Cerebellar cortex (tissue), 1 donor: ENCODE measurements around the gene ARF3.

Source experiments
- DNase-seq: peaks from one replicate; pipeline ENCODE4 v3.0.0-alpha.2; 2015; ENCODE audit warnings: low spot score

The ARF3 gene

GRCh38 chr12:48981757-48982157 is 24.5 kb upstream of the ARF3 start:
- DNase-seq = no peak

- DNase-seq = no peak
These were observed 23.9 kb upstream of the ARF3 start for GRCh38 chr12:48980953-48981756.

GRCh38 chr12:48980389-48980952 is 23.2 kb upstream of the ARF3 start:
- DNase-seq = no peak

DNA sequence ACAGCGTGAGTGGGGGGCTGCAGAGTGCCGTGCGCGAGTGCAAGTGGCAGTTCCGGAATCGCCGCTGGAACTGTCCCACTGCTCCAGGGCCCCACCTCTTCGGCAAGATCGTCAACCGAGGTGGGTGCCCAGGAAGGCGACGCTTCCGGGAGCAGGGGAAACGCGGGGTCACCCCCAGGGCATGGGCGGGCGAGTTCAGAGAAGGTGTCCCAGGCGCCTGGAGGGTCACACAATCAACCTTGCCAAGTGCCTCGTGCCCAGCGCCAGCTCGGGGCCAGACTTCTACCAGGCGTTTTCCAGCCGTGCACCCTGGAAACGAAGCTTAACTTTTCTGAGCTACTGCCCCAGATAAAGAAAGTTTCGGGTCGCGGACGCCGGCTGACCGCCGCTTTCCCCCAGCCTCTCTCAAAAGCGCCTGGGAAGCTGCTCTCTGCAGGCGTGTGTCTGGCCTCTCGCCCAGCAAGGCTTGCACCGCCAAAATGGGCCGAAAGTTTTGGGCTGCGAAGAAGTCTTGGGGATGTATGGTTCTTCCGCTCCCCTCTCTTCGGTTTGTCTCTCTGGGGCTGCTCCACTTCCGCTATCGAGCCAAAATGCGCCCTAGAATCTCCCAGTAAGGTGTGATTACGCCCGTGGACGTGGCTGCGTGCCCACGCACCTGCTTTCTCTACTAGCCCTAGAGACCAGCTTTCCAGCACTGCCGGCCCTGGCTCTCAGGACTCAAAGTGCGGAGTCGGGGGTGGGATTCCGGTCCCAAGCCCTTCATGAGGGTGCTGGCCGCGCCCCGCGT is 22.5 kb upstream of the ARF3 start:
- no peak for DNase-seq

- DNase-seq = no peak
These were observed 21.7 kb upstream of the ARF3 start for GRCh38 chr12:48978741-48979601.

- DNase-seq = no peak
These were observed 21.0 kb upstream of the ARF3 start, which contains the start of gene WNT1 for GRCh38 chr12:48978291-48978740. Gene WNT1, plus strand, starts transcription at chr12:48978322. Its CDS starts 329 bp downstream, at chr12:48978651.

DNA sequence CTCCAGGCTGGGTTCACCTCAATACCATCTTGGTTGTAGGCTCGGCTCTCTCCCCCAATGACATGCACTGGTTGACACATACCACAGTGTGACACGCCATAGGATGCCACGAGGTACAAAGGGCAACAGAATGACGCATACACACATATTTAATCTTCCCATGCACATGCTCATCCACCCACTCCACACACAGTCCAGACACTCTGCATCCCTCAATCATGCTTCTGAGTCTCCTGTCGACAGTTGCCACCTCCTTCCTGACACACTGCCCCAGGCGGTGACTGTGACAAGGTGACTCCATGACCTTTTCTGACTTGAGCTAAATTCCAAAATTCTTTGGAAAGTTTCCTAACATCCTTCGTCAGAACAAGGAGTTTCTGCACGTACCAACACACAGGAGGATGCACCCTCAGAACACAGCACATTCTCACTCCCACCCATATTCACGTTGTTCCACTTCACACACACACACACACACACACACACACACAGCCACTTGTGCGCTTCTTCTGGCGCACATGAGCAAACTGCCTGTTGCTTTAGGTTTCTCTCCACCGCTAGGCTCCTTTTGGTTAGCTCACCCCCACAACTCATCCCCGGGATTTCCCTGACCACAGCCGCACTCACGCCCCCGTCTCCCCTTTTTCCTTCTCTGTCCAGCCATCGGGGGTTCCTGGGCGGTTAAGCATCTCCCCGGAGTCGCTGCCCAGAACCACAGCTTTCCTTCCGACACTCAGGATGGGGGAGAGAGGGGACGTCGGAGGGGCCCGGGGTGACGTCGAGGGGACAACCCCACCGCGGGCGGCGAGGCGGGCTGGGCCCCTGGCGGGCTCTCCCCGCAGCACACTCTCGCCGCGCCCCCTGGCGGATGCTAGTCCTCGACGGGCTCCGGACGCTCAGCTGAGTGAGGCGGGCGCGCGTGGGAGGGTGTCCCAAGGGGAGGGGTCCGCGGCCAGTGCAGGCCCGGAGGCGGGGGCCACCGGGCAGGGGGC is 20.3 kb upstream of the ARF3 start:
- no peak for DNase-seq

DNA sequence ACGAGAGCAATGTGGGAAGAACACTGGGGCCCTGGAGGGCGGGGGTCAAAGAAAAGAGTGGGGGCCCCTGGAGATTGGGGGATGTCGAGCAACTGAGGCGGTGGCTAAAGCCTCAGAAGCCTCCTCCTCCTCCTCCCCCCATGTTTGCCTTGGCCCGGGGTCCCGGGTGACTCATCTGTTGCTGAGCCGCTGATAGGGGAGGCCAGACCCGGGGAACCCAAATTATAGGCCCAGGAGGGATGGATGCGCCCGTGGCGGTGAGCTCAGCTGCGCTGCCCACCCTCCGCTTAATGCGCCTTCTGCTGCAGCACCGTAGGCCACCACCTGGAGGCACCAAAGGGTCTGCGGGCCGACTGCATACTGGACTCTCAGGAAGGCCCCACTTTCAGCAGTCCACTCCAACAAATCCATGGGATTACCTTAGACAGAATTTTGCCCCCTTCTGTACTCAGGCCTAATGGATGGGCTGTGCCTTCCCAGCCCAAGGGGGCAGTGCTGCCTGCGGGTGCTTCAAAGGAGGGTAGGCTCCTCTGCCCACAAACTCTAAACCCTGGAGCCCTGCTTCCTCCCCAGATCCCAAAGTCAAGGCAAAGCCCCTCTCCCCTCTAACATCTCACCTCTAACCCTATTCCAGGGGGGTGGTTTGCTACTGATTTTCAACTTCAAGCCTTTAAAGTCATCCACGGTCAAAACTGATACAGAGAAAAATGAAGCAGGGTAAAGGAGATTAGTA is 16.8 kb upstream of the ARF3 start:
- DNase-seq = no peak

GRCh38 chr12:48973531-48973930 is 16.2 kb upstream of the ARF3 start:
- DNase-seq = no peak

- no peak for DNase-seq
These were observed 15.7 kb upstream of the ARF3 start for GRCh38 chr12:48972952-48973483.

DNA sequence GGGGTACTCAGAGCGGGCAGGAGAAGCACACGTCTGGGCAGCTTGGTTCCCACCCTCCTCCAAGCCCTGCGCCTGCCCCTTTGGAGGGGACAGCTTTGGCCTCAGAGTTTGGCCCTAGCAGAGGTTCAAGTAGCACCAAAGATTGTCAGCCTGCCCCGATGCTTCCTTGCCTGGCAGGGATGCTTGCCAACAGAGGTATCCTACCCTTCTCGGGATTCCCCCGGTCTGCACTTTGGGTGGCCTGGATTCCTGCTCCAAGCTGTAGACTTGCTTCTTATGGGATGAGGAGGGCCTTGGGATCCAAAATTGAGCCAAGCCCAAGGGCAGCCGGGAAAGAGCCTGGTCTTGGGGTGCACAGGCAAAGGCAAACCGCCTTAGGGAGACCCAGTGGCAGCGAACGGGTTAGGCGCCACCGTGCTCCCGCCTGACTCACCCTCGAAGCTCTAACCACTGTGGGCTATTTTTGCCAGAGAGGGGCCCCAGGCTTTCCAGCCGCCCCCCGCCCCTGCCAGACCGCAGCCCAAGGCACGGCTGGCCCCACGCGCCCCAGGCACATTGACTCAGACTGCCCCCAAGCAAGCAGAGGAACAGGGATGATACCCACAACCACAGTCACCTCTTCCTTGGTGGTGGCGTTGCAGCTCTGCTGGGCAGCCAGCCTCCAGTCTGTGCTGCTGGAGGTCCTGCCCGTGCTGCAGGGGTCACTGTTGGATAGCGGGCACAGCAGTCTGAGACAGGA is 15.1 kb upstream of the ARF3 start:
- DNase-seq = no peak

- no peak for DNase-seq
These were observed 13.5 kb upstream of the ARF3 start for GRCh38 chr12:48970702-48971334.

DNA sequence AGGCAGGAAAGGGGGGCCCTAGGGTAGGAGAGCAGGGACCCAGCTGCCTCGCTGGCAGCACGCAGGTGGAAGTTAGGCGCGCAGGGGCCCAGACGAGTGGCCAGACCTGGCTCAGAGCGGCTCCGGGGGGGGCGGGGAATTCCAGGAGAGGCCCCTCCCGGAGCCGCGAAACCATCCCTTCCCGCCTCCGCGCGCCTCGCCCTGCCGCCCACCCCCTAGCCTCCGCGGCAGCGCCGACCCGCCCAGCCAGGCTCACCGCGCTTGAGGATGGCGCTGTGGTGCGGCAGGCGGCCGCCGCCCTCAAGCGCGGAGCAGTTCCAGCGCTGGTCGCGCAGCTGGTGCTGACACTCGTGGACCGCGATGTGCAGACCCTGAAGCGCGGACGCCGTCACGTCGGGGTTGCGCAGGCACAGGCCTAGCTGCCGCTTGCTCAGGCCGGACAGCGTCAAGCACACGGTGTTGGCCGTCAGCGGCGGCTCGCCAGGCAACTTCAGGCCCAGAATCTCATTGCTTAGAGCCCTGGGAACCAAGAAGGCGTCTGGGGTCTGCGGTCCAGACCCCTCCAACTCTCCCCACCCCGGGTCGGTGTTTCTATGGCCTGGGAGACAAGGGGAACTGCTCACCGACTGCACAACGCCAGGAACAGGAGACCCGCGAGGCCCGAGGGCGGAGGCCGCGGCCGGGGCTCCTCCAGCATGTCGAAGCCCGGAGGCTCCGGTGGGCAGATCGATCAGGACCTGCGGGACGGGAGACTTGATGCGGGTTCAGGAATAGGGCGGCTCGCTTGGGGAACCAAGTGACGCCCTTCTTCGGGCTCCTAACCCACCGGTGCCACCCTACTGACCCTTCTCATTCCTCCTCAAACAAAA is 12.8 kb upstream of the ARF3 start:
- no peak for DNase-seq

DNA sequence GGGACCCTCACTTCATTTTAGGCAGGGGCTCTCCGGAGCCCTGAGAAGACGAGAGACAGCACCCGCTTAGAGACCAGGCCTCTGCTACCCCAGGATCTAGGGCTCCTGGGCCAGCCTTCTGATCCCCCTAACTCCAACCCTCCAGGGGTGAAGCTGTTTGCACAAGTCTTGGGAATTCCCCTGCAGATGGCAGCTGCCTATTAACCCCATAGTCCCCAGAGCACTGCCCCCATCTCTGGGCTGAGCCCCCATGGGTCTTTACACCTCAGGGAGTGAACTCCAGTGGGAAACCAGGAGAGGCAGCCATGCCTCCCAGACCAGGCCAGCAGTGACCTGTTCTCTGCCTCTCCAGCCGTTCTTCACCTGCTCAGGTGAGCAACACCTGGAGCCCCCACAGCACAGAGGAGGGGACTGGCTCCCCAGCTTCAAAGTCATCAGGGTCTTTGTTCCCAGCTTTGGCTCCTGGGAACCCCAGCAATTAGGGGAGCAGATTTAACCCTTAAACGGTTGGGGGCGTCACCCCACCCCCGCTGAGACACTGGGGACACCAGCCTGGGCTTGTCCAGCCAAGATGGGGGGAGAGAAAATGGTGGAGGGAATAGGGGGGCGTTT is 12.0 kb upstream of the ARF3 start:
- DNase-seq = no peak

GRCh38 chr12:48968467-48968866 is 11.2 kb upstream of the ARF3 start:
- DNase-seq = no peak

DNA sequence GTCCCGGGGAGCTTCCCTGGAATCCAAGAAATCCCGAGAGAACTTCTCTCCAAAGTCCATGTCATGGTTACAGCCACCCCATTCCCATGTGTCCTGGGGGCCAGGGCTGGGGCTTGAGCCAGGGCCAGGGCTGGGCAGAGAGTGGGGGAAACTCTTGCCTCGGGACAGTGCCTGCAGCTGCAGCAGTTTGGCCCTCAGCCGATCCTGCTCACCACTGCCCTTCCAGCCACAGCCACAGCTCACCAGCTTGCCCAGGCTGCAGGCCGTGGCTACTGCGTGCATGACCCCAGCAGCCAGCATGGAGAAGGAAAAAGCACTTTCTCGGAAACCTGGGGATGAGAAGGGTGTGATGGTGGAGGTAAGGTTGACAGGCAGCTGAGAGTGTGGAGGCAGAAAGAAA is 10.7 kb upstream of the ARF3 start:
- no peak for DNase-seq
